GM19397 (cell line): Measurements from ENCODE around the gene HS3ST3A1.

ENCODE experiments used
- ATAC-seq: cut with Tn5 transposase; IDR thresholded peaks from one replicate; pipeline ENCODE4 v1.9.1; 2021; ENCODE audit warnings: mild to moderate bottlenecking, moderate library complexity; ENCODE audit not compliant: unreplicated experiment

HS3ST3A1 gene

DNA sequence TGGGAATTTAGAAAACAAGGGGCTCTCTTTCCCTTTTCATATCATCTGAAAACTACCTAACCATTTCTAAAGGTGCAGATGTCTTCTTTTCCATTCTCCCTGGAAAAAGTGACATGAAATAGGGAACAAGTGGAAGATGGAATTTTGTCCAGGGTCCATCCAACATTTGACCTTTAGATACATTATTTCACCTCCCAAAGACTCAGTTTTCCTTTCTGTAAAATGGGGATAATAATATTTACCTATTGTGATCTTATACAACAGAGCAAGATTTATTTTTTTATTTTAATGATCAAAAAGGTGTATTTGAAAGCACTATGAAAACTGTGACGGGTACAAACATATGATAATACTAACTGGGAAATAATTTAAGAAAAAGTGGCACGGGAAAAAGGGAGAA, 106.3 kb downstream of the HS3ST3A1 start:
- ATAC-seq: no peak

DNA sequence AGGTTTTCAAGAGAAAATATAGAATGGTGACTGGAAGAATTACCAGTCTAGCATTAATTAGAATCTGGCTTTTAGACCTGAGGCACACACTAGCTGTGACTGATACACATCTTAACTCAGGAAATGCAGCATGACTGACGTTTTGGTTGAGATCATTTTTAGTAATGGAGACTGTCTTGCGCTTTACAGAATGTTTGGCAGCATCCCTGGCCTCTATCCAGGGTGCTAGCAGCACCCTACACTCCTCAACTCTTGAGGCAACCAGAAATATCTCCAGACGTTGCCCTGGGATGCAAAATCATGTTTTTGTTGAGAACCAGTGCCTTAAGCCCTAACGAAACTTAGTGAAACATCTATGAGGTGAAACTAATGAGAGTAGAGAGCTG, 109.0 kb downstream of the HS3ST3A1 start:
- no peak for ATAC-seq

DNA sequence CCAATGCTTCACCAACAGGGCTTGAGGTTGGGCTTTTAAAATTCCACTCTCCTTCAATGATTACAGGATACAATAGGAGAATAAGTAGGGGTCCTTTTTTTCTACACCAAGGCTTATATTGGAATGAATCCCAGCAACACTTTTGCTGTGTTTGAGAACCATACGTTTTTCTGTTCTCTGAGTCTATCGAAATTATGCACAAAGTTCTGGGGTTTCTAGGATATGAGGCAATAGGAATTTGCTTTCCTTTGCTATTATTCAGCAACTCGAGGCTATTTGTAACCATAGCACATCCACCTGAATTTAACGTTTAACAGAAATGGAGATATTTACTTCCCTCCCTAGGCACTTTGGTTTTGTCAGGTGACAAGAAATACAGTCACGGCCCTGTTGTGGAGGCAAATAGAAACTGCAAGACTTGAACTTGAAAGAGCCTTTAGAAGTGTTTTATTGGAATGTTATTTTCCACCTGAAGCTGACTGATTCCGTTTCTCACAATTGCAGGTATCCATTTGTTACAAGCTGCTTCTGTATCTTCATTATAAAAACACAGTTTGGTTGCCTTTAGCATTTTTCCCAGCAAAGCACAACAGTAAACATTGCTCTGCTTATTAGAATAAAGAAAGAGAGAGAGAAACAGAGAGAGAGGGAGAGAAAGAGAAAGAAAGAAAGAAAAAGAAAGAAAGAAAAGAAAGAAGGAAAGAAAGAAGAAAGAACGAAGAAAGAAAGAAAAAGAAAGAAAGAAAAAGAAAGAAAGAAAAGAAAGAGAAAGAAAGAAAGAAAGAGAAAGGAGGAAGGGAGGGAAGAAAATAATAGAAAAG, 109.6 kb downstream of the HS3ST3A1 start:
- ATAC-seq: no peak

DNA sequence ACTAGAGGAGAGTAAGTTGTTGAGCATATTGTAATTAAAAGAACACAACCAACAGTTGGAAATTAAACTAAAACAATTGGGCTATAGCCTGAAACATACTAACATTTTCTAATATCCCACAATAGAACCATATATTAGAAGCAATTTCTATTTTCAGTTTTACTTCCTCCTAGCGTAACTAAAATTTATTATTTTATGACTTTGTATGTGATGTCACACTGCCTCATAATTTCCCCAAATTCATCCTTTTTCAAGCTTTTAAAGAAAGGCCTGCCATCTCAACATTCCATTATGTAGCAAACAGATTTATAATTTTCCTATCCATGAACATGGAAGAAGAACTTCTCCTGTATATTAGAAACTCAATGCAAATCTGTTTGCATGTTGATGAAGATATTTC, 110.2 kb downstream of the HS3ST3A1 start:
- no peak for ATAC-seq

DNA sequence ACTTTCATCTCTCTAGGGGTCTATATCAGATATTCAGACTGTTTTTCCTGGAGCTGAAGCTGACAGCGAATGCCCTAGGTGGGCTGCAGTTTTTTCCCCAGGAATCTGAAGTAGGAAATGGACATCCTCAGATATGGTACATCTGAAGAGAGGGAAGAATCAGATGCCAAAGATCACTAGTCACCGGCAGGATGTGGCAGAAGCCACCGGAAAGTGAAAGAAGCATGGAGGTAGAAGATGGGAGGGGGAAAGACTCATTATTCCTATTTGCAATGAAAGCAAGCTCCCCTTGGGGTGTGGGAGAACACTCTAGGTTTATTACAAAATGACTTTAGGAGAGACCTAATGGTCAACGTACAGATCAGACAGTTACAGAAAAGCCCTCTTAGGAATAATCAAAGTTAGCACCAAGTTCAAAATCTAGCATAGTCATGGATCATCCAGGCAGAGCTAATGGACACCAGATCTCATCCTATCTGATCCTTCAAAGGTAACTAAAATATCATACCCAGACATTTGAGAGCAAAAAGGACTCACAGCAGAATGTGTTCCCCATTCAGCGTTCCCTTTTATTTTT, 110.7 kb downstream of the HS3ST3A1 start:
- no peak for ATAC-seq

DNA sequence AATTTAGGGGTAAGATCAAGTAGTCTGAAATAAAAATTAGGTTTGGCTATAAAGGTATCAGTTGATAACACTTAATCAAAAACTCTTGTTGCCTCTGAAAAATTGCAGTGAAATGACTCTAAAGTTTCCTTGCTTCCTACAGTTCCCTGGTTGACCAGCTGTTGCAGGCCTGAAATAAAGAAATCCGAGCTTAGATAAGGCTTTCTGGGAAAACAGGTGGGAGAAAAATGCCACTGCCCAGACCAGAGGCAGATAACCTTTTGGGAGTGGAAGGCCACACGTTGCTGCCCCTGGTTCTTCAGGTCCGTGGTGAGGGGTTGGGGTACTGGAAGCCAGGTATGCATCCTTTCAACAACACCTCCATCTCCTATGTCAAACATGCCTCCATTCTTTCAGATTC, 111.3 kb downstream of the HS3ST3A1 start:
- ATAC-seq: no peak

DNA sequence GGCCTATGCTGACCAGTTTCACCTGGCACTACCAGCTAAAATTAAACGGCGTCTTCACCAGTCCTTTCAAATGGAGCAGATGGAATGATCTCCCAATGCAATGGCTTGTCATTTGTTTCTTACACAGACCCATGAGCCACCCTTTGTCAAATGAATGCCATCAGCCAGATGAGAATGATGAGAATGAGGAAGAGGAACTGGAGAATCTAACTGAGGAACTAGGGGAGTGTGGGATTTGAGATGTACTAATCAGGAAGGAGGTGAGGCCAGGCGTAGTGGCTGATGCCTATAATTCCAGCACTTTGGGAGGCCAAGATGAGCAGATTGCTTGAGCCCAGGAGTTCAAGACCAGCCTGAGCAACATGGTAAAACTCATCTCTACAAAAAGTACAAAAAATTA, 116.4 kb downstream of the HS3ST3A1 start:
- ATAC-seq: no peak

DNA sequence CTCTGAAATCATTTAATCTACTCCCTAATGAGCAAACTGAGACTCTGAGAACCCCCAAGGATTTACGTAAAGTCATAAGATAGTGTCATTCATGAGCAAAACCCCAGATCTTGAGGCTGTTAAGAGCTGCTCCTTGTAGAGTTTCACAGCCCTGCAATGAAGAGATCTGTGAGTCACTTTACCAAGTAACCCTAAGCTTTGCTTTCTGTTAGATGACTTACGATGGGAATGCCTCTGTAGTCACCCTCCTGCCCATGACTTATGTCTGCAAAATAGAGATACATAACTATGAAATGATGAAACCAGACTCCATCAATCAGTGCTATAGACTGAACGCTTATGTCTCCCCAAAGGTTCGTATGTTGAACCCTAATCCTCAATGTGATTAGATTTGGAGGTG, 117.7 kb downstream of the HS3ST3A1 start:
- no peak for ATAC-seq

DNA sequence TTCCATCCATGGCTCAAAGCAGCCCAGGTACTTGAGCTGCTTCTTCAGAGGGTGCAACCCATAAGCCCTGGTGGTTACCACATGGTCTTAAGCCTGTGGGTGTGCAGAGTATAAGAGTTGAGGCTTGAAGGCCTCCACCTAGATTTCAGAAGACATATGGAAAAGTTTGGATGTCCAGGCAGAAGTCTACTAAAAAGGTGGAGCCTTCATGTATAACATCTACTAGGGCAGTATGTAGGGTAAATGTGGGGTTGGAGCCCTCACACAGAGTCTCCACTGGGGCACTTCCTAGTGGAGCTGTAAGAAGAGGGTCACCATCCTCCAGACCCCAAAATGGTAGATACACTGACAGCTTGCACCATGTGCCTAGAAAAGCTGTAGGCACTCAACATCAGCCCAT, 120.9 kb downstream of the HS3ST3A1 start:
- ATAC-seq: no peak

DNA sequence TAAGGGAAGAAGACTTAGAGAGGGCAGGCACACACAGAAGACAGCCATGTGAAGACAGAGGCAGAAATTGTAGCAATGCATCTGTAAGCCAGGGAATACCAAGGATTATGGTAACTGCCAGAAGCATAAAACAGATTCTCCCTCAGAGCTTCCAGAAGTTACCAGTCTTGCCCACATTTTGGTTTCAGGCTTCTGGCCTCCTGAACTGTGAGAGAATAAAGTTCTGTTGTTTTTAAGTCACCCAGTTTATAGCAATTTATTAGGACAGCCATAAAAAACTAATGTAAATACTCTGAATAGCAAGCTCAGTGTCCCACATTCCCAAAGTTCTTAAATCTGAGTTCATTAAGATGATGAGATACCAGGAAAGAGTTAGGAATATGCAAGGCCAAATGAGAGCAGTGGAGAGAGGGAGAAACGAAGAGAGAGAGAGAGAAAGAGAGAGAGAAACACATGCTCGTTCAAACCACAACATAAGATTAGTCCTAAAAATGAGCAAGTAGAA, 123.4 kb downstream of the HS3ST3A1 start:
- no peak for ATAC-seq

DNA sequence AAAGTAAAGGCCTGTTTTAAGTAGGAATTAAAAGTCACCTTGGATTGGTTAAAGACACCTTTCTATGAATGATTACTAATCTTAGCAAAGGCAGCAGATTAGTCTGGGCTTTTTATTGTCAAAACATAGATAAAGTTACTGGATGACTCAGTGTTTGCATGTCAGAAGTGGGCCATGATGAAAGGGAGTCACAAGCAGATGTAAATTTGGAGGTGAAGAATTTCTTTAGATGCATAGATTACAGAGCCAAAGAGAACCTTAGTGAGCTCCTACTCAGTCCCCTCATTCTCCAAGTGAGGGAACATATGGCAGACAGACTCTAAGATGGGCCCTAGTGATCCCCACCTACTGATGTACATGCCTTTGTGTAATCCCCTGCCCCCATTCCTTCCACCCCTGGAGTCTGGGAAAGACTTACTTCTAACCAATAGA, 124.5 kb downstream of the HS3ST3A1 start:
- ATAC-seq: no peak

DNA sequence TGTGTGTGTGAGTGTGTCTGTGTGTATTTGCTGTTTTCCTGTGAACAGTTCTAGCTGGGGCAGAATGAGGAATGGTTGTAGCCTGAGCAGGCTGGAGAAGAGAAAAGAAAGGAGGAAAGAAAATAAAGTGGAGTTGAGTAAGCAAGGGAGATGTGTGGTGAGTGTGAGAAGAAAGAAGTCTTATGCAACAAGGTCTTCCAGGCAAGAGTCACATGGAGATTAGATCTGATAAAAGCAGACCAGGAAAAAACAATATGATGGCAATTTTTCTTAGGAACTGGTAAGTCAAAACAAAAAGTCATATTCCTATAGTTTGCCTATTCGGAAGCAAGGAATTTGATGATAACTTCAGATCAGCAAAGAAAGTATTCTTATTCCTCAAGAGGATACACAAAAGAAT, 125.0 kb downstream of the HS3ST3A1 start:
- no peak for ATAC-seq

DNA sequence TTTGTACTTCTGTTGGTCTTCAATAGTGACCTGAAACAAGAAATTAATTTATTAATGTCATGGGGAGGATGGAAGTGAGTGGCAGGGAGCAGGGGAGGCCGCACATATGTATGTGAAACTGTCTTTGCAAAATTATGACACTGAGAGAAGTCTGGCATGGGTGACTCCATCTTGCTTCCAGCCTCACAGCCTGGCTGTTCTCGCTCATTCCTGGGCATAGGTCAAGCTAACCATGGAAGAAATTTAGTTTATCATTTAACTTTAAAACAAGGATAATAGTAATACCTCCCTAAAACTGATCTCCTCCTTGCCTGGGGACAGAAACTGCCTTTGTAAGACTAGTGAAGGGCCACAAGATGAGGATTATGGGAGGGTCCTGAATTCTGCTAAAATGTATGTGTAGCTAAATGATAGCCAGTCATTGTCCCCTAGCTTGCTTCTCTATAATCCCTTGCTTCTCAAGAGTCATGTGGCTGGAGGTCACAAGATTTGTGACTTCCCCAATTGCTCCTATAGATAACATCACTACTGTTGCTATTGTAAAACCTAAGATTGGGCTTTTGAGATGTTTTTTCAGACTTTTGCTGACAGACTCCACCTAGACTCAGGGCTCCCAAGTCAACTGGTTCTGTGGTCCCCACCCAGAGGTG, 126.0 kb downstream of the HS3ST3A1 start:
- no peak for ATAC-seq

DNA sequence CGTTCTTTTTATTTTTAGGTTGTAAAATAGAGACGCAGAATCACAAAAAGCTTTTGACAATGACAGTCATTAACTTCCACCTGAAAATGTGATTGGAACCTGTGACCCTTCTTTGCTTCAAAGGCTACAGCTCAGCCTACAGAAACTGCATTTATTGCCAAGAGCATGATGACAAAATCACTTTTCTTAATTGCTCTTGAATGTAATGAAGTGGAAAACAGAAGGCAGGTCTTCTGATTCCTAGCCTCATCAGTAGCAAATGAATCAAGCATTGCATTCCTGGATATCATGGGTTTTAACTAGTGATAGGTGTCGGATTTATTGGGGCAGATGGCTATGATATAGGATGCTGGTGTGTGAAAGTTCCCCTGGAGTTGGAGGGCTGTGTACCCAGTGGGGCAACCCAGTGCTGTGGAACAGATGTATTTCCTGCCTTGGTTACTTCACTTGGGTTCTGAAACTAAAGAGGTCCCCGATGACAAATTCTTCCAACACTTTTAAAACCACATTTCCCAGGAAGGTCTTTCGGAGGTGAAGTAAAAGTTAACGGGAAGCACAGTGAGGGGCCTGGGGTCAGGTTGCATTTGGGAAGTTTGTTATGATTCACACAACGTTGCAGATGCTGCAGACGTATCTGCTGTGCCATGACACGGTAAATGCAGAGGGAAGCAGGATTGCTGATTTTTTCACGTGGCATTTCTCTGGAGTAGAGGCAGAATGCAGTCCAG, 127.5 kb downstream of the HS3ST3A1 start:
- no peak for ATAC-seq

DNA sequence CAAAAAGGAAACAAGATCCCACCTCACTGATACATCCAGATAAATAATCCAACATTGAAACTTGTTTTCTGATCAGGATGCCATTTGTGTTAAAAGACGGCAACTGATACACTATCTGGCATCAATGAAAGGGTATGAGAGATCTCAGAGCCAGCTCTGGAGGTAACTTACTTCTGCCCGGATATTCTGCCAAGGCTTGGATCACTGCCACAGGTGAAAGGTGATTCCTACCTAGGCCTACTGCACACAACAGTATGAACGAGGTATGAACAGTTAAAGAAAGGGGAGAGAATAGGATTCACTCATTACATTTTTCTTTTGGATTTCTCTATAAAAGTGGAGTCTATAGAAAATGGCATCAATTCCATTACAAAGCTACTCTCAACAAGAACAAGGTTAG, 136.1 kb downstream of the HS3ST3A1 start:
- no peak for ATAC-seq

DNA sequence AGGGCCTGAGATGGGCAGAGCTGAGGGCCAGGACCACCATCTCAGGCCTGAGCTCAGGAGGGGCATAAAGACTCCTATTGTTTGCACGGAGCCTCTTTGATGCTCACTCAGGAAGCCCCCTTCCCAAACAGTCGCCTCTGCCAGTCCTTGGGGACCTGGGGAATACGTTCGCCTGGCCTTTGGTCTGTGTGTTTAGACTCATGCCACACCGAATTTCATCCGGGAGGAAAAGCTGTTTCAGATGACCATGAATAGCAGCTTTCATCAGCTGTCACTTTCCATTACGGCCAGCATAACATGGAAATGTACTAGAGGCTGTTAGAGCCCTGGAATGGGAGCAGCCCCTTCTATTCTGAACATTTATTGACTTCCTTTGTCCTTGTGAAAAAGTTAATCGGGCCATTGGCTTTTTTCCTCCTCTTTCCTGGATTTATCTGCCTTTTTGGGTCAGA, 139.0 kb downstream of the HS3ST3A1 start:
- no peak for ATAC-seq

DNA sequence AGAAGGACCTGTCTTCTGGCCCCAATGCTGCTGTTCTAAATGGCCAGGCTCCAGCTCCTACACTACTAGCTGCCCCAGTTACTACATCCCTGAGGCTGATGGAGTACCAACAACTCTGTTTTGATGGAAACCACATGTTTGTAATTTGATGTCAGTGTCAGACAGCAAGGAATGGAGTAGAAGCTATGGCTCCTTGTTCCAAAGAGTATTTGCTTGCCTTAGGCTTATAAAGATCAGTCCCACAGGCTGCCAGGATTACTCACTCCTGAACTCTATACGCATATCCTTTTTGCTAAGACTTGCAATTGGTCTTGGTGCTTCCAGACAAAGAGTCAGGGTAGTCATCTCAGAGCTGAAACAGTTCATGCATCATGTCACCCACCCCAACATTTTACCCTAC, 139.6 kb downstream of the HS3ST3A1 start:
- ATAC-seq: no peak

DNA sequence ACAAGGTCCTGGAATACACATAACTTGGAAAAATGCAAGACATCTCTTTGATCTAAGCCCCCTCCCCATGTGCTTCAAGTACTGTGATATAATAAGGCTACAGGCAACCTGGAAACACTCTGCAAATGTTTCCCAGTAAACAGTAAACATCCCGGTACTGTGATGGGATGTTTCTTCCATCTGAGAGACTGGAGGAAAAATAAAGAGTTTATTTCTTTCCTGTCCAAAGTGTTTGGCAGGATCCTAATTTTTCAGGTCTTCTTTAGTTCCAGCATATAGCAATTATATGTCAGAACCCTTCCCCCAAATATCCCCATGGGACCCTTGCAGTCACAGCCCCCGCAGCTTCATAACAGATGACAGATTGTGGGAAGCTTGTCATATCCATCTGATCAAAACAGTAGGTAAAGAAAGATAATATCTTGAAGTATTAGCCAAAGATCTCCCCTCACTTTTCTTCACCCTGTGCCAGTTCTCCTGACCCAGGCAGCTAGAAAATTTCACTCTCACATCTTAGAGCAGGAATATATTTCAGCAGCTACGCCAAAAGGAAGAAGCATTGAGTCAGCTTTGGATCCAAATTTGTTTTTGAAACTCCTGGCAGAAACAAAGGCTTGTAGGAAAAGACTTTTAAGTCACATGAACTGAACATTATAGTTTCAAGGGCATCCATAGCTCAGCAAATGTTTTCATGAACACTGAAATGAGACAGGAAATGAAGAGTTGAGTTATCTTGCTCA, 141.3 kb downstream of the HS3ST3A1 start:
- no peak for ATAC-seq

DNA sequence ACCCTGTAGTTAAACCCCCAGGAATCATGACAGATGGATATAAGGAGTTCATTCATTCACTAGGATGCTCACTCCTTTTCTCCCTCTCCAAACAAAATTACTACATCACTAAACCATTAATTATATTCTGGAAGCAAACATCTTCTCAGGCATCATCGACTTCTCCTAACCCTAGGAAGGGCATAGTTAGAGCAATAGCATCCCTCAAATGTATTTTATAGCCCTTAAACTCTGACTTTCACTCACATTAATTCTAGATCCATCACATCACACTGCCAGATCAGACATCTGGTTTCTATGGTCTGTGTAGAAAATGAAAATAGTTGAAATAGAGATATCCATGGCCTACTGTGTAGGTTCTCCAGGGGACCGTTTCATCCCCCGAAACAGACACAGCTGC, 143.9 kb downstream of the HS3ST3A1 start:
- ATAC-seq: no peak
